Keratinocyte (primary cell): ENCODE results near the gene TENM3. TPM values are rescaled to one million over a fixed set of nuclear protein-coding genes. Genes with fewer than 3 reads are reported as not detected.

Experiments
- DNase-seq: peaks from one replicate; pipeline ENCODE4 v3.0.0-alpha.2; 2011; ENCODE audit warnings: low read depth, missing footprints, low spot score
- FAIRE-seq: peaks from 2 replicates; lab custom pipeline; 2011; peaks lifted over from hg19 to GRCh38; lab: Jason Lieb, UNC
- H2AFZ ChIP-seq: 2 replicates; pipeline ENCODE4 v1.6.0; 2012; ENCODE audit warnings: low read length, control low read depth, inconsistent platforms; ENCODE audit not compliant: control insufficient read depth
- H3K27ac ChIP-seq: 2 replicates; pipeline ENCODE4 v1.5.1; 2011; ENCODE audit warnings: low read length; ENCODE audit not compliant: control insufficient read depth, insufficient read depth
- H3K27me3 ChIP-seq: 3 replicates; pipeline ENCODE4 v1.6.0; 2011; ENCODE audit warnings: low read length; ENCODE audit not compliant: control insufficient read depth, insufficient read depth; ENCODE audit errors: extremely low read depth
- H3K36me3 ChIP-seq, 2 experiments: 2 replicates in 1 of 2; 3 replicates in 1 of 2; pipeline ENCODE4 v1.5.1; 2011; ENCODE audit warnings: low read length in 2 of 2, mild to moderate bottlenecking in 1 of 2; ENCODE audit not compliant: control insufficient read depth in 2 of 2, insufficient read depth in 2 of 2; ENCODE audit errors: extremely low read depth in 1 of 2
- H3K4me1 ChIP-seq: 3 replicates; pipeline ENCODE4 v1.5.1; 2011; ENCODE audit warnings: low read length; ENCODE audit not compliant: control insufficient read depth, insufficient read depth; ENCODE audit errors: extremely low read depth
- H3K4me2 ChIP-seq: 3 replicates; pipeline ENCODE4 v1.6.0; 2011; ENCODE audit warnings: low read depth, low read length; ENCODE audit not compliant: control insufficient read depth, insufficient read depth; ENCODE audit errors: extremely low read depth
- H3K4me3 ChIP-seq, 3 experiments: fragments of 200-600 bp in 1 of 3; sonication (generic) in 1 of 3; 2 replicates in 2 of 3; 3 replicates in 1 of 3; pipeline ENCODE4 v1.5.1; 2011 to 2016; ENCODE audit warnings: low read length in 3 of 3, mild to moderate bottlenecking in 3 of 3, control low read depth in 2 of 3, inconsistent platforms in 1 of 3, low read depth in 1 of 3, mixed read lengths in 1 of 3, mixed run types in 1 of 3, moderate library complexity in 1 of 3; ENCODE audit not compliant: control insufficient read depth in 2 of 3, insufficient read depth in 2 of 3; ENCODE audit errors: extremely low read depth in 1 of 3
- H3K79me2 ChIP-seq: 2 replicates; pipeline ENCODE4 v1.6.0; 2012; ENCODE audit warnings: low read length; ENCODE audit not compliant: control insufficient read depth, insufficient read depth
- H3K9ac ChIP-seq: 3 replicates; pipeline ENCODE4 v1.6.0; 2011; ENCODE audit warnings: low read length; ENCODE audit not compliant: control insufficient read depth, insufficient read depth; ENCODE audit errors: extremely low read depth
- H3K9me1 ChIP-seq: 3 replicates; pipeline ENCODE4 v1.6.0; 2011; ENCODE audit warnings: low read length; ENCODE audit not compliant: control insufficient read depth, insufficient read depth; ENCODE audit errors: extremely low read depth
- H3K9me3 ChIP-seq: 2 replicates; pipeline ENCODE4 v1.5.1; 2012; ENCODE audit warnings: low read depth, low read length; ENCODE audit not compliant: control insufficient read depth
- H4K20me1 ChIP-seq: 3 replicates; pipeline ENCODE4 v1.6.0; 2011; ENCODE audit warnings: low read length; ENCODE audit not compliant: control insufficient read depth, insufficient read depth; ENCODE audit errors: extremely low read depth
- EZH2 ChIP-seq: IDR thresholded peaks from one replicate; pipeline ENCODE4 v1.6.1; 2012; ENCODE audit warnings: inconsistent platforms, mild to moderate bottlenecking, low read length, moderate library complexity
- dilution Hi-C: fragments of 300-500 bp; cut with MboI; formaldehyde crosslinking; loops from one replicate; pipeline ENCODE4 v1.7.0; 2020; ENCODE audit warnings: low sequenced_read_pairs; ENCODE audit not compliant: extremely low pct_ligation_motif_present
- polyA plus RNA-seq, 5 experiments: library from polyadenylated mRNA; depleted of rRNA in 3 of 5; stranded (reverse) in 3 of 5; stranded (forward) in 1 of 5; unstranded in 1 of 5; fragments of >200 nt; gene quantifications; 1 replicate in 1 of 5; 2 replicates in 3 of 5; 3 replicates in 1 of 5; pipeline versions ENCODE4 v1.2.1 to v1.2.3, GENCODE V29; 2011 to 2012; ENCODE audit warnings: missing spikeins in 2 of 5, low read depth in 1 of 5, low replicate concordance in 1 of 5
- TF ChIP-seq, protein P1 (sequence below), 3 experiments: IDR thresholded peaks in 1 of 3; conservative IDR thresholded peaks in 1 of 3; optimal IDR thresholded peaks in 1 of 3; 2 replicates in 2 of 3; 3 replicates in 1 of 3; pipeline versions ENCODE3 to v1.5.1; 2011; ENCODE audit warnings: low read length in 3 of 3, mild to moderate bottlenecking in 3 of 3, moderate library complexity in 2 of 3, control low read depth in 1 of 3, inconsistent platforms in 1 of 3; ENCODE audit not compliant: insufficient read depth in 2 of 3; ENCODE audit errors: extremely low read depth in 1 of 3

The TENM3 gene
- polyA plus RNA-seq, 1 donor (not counting 4 experiments of a cell fraction or from before 2014, with no cell fraction given), result 17.0 TPM

DNA sequence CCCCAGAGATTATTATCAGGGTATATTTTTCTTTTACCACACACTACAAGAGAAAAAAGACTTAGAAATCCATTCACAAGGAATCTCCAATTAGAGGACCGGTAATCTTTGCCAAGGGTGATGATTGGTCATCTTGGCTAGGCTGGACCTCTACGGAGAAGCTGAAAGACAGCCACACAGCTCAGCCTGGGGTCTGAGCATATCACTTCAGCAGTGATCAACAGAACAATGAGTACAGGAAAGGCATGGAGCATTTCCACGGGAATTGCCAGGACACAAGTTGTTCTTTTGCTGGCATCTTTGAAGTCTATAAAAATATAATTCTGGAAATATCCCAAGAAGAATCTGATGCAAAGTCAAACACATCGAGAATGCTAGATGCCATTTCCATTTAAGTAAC is 191.5 kb downstream of the TENM3 start:
- H3K4me1 ChIP-seq, result no peaks in the 10 kb centered on the region
- no peaks in the 10 kb centered on the region for H3K27me3 ChIP-seq
- TF ChIP-seq, protein P1, sequence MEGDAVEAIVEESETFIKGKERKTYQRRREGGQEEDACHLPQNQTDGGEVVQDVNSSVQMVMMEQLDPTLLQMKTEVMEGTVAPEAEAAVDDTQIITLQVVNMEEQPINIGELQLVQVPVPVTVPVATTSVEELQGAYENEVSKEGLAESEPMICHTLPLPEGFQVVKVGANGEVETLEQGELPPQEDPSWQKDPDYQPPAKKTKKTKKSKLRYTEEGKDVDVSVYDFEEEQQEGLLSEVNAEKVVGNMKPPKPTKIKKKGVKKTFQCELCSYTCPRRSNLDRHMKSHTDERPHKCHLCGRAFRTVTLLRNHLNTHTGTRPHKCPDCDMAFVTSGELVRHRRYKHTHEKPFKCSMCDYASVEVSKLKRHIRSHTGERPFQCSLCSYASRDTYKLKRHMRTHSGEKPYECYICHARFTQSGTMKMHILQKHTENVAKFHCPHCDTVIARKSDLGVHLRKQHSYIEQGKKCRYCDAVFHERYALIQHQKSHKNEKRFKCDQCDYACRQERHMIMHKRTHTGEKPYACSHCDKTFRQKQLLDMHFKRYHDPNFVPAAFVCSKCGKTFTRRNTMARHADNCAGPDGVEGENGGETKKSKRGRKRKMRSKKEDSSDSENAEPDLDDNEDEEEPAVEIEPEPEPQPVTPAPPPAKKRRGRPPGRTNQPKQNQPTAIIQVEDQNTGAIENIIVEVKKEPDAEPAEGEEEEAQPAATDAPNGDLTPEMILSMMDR (optimal IDR thresholded peaks at IDR 0.05 in 1 of 3, IDR thresholded peaks at IDR 0.05 in 1 of 3, conservative IDR thresholded peaks at IDR 0.05 in 1 of 3; ENCODE audit: extremely low read depth in 1 of 3, insufficient read depth in 2 of 3, low read length in 3 of 3), result no peak
- no peak for TF ChIP-seq EZH2
- no peak overlapping the region for H2AFZ ChIP-seq
- no peak for FAIRE-seq
- no peaks in the 10 kb centered on the region for H3K79me2 ChIP-seq
- no peaks in the 10 kb centered on the region for H4K20me1 ChIP-seq
- no peak overlapping the region for H3K27ac ChIP-seq
- H3K9me3 ChIP-seq, result no peaks in the 10 kb centered on the region
- no peak overlapping the region for H3K4me3 ChIP-seq
- H3K9ac ChIP-seq, result no peak overlapping the region
- dilution Hi-C loops, result no loop called here
- no peaks in the 10 kb centered on the region for H3K9me1 ChIP-seq
- no peaks in the 10 kb centered on the region for H3K36me3 ChIP-seq
- no peak for DNase-seq
- H3K4me2 ChIP-seq, result no peak overlapping the region

DNA sequence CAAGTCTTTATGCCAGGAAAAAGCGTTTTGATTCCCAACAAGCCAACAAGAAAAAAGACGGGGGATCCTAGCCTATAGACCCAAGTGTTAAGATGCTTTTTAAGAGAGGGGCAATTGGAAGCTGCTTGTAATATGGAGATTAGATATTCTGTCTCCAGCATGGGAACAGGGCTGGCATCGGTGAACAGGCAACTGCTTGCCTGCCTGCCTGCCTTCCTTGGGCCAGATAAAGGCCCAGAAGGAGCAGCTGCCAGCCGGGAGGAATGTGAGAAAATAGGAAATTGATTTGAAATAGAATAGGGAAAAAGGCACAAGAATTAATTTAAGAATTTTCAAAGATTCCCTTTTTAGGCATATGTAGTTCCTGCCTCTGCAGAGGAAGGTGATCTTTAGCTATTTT is 192.2 kb downstream of the TENM3 start:
- H3K27ac ChIP-seq, result no peak overlapping the region
- H3K36me3 ChIP-seq, result no peaks in the 10 kb centered on the region
- no peak overlapping the region for H3K4me3 ChIP-seq
- H3K4me2 ChIP-seq, result no peak overlapping the region
- dilution Hi-C loops, result no loop called here
- DNase-seq (no peak), FAIRE-seq (no peak)
- no peak overlapping the region for H3K9ac ChIP-seq
- no peaks in the 10 kb centered on the region for H3K27me3 ChIP-seq
- H3K4me1 ChIP-seq, result no peaks in the 10 kb centered on the region
- H4K20me1 ChIP-seq, result no peaks in the 10 kb centered on the region
- H2AFZ ChIP-seq, result no peak overlapping the region
- TF ChIP-seq EZH2, result no peak
- TF ChIP-seq, protein P1 (optimal IDR thresholded peaks at IDR 0.05 in 1 of 3, IDR thresholded peaks at IDR 0.05 in 1 of 3, conservative IDR thresholded peaks at IDR 0.05 in 1 of 3; ENCODE audit: extremely low read depth in 1 of 3, insufficient read depth in 2 of 3, low read length in 3 of 3), result no peak
- H3K9me1 ChIP-seq, result no peaks in the 10 kb centered on the region
- H3K9me3 ChIP-seq, result no peaks in the 10 kb centered on the region
- no peaks in the 10 kb centered on the region for H3K79me2 ChIP-seq
